BJ (cell line): ENCODE results near the gene RSPO3. TPM values are rescaled to one million over a fixed set of nuclear protein-coding genes. Genes with fewer than 3 reads are reported as not detected.

Source experiments
- CTCF ChIA-PET: fragments of 350-600 bp; formaldehyde crosslinking; extraction: SDS; loops from one replicate; lab custom pipeline; 2021; ENCODE audit warnings: antibody characterized with exemption, inconsistent platforms; lab: Yijun Ruan, JAX
- POLR2A ChIA-PET: fragments of 300-600 bp; sonication (Branson Sonifier 250); formaldehyde crosslinking; extraction: SDS; loops from one replicate; lab custom pipeline; 2021; ENCODE audit warnings: antibody characterized with exemption; lab: Charles Lee
- DNase-seq: peaks from one replicate; pipeline ENCODE4 v3.0.0-alpha.2; 2011; ENCODE audit warnings: low read depth
- H3K27me3 ChIP-seq: 2 replicates; pipeline ENCODE4 v1.6.0; 2011; ENCODE audit warnings: low read length; ENCODE audit not compliant: control insufficient read depth, insufficient read depth
- H3K36me3 ChIP-seq: 2 replicates; pipeline ENCODE4 v1.5.1; 2011; ENCODE audit warnings: low read length; ENCODE audit not compliant: control insufficient read depth, insufficient read depth
- H3K4me3 ChIP-seq: 2 replicates; pipeline ENCODE4 v1.5.1; 2011; ENCODE audit warnings: low read depth, mild to moderate bottlenecking, control low read depth, low read length
- CTCF ChIP-seq: IDR thresholded peaks from 2 replicates; pipeline ENCODE4 v1.5.1; 2011; ENCODE audit warnings: low read depth, mild to moderate bottlenecking, control low read depth, inconsistent platforms, low read length, moderate library complexity; ENCODE audit not compliant: insufficient read depth
- polyA plus RNA-seq: library from polyadenylated mRNA; depleted of rRNA; stranded (reverse); fragments of >200 nt; gene quantifications from 2 replicates; pipeline ENCODE4 v1.2.3, GENCODE V29; 2011

Gene RSPO3
- polyA plus RNA-seq, 1 experiment, result not detected

- POLR2A ChIA-PET, result no interaction called here
- H3K27me3 ChIP-seq, result peaks cover 2% of the 10 kb centered on the region
- CTCF ChIA-PET, result interaction anchor here (0.7 to 2.0 kb wide), 8 partner anchors 9 to 1106 kb away, joined by 3 to 7 read pairs (median 3); no protein-coding TSS in a partner anchor
- peak; percentile 38 for TF ChIP-seq CTCF
- no peak for DNase-seq
- no peaks in the 10 kb centered on the region for H3K36me3 ChIP-seq
- H3K4me3 ChIP-seq, result no peak overlapping the region
Measured at GRCh38 chr6:127100510-127101140, 17.8 kb upstream of the RSPO3 start.

- POLR2A ChIA-PET, result no interaction called here
- CTCF ChIA-PET, result interaction anchor here (1.1 to 1.2 kb wide), 2 partner anchors 10 to 297 kb away, joined by 3 to 4 read pairs; no protein-coding TSS in a partner anchor
Measured at GRCh38 chr6:127102299-127102698, 16.2 kb upstream of the RSPO3 start.

GRCh38 chr6:127102859-127103258 is 15.6 kb upstream of the RSPO3 start:
- no peak for TF ChIP-seq CTCF
- no peaks in the 10 kb centered on the region for H3K36me3 ChIP-seq
- H3K4me3 ChIP-seq, result no peak overlapping the region
- POLR2A ChIA-PET, result no interaction called here
- H3K27me3 ChIP-seq, result peaks cover 2% of the 10 kb centered on the region; the same call in 1 of the 2 replicates
- DNase-seq, result no peak
- CTCF ChIA-PET, result interaction anchor here (1.2 kb wide), 1 partner anchor 11 kb away, joined by 3 read pairs; no protein-coding TSS in a partner anchor

More at GRCh38 chr6:127102299-127102698, 16.2 kb upstream of the RSPO3 start:
- Histone ChIP-seq H3K4me3 (no peak overlapping the region), H3K27me3 (peaks cover 2% of the 10 kb centered on the region; the same call in 1 of the 2 replicates), H3K36me3 (no peaks in the 10 kb centered on the region)
- DNase-seq, result peak; percentile 67
- no peak for TF ChIP-seq CTCF

- no peaks in the 10 kb centered on the region for H3K36me3 ChIP-seq
- DNase-seq, result no peak
- no peak overlapping the region for H3K4me3 ChIP-seq
- ChIA-PET POLR2A (no interaction called here), CTCF (interaction anchor here (0.8 kb wide), 1 partner anchor 11 kb away, joined by 4 read pairs; no protein-coding TSS in a partner anchor)
- TF ChIP-seq CTCF, result no peak
- H3K27me3 ChIP-seq, result peaks cover 2% of the 10 kb centered on the region; the same call in 1 of the 2 replicates
Measured at GRCh38 chr6:127103482-127103881, 15.0 kb upstream of the RSPO3 start.

- TF ChIP-seq CTCF, result no peak
- POLR2A ChIA-PET, result no interaction called here
- H3K36me3 ChIP-seq, result no peaks in the 10 kb centered on the region
- DNase-seq, result no peak
- peaks cover 2% of the 10 kb centered on the region; the same call in 1 of the 2 replicates for H3K27me3 ChIP-seq
- H3K4me3 ChIP-seq, result no peak overlapping the region
- CTCF ChIA-PET, result no interaction called here
Measured at GRCh38 chr6:127107916-127108315, 10.6 kb upstream of the RSPO3 start.
